Measurements from ENCODE around the gene GNL2. TPM values are rescaled to one million over a fixed set of nuclear protein-coding genes. Genes with fewer than 3 reads are reported as not detected.

The GNL2 gene
- total and polyA plus RNA-seq, 9 of the 15 experiments (the other 6 are each of a cell fraction or from before 2014, with no cell fraction given), result 156 to 371 (median 263) TPM

DNA sequence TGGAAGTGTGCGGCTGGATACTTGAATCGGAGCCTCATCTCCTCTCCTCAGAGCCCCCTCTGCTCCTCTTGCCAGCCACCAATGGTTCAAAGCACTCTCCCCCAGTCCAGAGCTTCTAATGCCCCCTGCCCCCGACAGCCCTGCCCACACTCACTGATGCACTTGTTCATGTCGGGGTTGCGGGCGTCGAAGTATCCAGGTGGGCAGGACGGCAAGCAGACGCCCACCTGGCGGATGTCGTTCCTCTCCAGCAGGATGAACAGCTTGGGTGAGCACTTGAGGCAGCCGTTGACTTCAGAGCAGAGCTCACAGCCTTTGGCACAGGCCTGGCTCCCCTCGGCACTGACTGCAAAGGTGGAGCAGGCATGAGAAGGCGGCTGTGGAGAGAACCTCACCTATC, 20.6 kb upstream of the GNL2 start (continued):
- TF ChIP-seq CTBP1 (IDR thresholded peaks at IDR 0.05; ENCODE audit: borderline replicate concordance) (no peak), BRF1 (IDR thresholded peaks at IDR 0.05; ENCODE audit: borderline replicate concordance, extremely low read depth, insufficient read length) (no peak), SIN3B (IDR thresholded peaks at IDR 0.05; ENCODE audit: low read depth) (no peak)
- TF ChIP-seq, protein P1, sequence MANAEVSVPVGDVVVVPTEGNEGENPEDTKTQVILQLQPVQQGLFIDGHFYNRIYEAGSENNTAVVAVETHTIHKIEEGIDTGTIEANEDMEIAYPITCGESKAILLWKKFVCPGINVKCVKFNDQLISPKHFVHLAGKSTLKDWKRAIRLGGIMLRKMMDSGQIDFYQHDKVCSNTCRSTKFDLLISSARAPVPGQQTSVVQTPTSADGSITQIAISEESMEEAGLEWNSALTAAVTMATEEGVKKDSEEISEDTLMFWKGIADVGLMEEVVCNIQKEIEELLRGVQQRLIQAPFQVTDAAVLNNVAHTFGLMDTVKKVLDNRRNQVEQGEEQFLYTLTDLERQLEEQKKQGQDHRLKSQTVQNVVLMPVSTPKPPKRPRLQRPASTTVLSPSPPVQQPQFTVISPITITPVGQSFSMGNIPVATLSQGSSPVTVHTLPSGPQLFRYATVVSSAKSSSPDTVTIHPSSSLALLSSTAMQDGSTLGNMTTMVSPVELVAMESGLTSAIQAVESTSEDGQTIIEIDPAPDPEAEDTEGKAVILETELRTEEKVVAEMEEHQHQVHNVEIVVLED (CRISPR knock-in tag; IDR thresholded peaks at IDR 0.05), result no peak

DNA sequence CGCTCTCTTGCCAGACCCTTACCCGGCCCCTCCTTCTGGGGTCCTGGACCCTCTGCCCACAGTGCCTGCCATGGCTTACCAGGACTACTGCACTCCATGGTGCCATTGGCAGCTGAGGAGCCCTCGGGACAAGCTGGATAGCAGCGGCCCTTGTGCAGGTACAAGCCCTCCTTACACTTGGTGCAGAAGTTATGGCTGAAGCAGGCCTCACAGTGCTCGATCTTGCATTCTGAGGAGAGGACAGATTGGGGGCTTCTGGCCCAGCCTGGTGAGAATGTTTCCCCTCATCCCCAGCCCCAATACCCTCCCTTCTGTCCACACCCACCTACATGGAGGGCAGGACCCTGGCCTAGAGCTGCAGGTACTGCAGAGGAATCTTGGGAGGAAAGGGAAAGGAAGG, 18.4 kb upstream of the GNL2 start:
- ATAC-seq, result no peak
- DNase-seq (ENCODE audit: extremely low read depth in 1 of 4, low spot score in 3 of 4), result no peak
- in situ Hi-C loops (cut with MboI), result no loop called here
- H3K4me3 ChIP-seq, result no peak overlapping the region
- H3K4me2 ChIP-seq (ENCODE audit: insufficient read depth, low read length), result no peak overlapping the region
- H3K4me1 ChIP-seq (replicated peaks in 1 of 2; ENCODE audit: control insufficient read depth in 2 of 2, insufficient read depth in 2 of 2, low read length in 2 of 2), result no peaks in the 10 kb centered on the region
- no peaks in the 10 kb centered on the region for H3K9me3 ChIP-seq (replicated peaks; ENCODE audit: control insufficient read depth, insufficient read depth, low read depth, low read length)
- no peak overlapping the region for H2AFZ ChIP-seq (ENCODE audit: low read depth, low read length)
- H3K36me3 ChIP-seq (ENCODE audit: control insufficient read depth, insufficient read depth, low read length), result no peaks in the 10 kb centered on the region
- no peaks in the 10 kb centered on the region for H3K79me2 ChIP-seq (ENCODE audit: control insufficient read depth, insufficient read depth, low read length)
- peaks cover 68 to 71% of the 10 kb centered on the region in 2 experiments for H3K27me3 ChIP-seq (ENCODE audit: control insufficient read depth in 2 of 2, insufficient read depth in 2 of 2, low read length in 2 of 2)
- H4K20me1 ChIP-seq (replicated peaks; ENCODE audit: control insufficient read depth, insufficient read depth, low read length), result peaks cover 5% of the 10 kb centered on the region
- BruUV-seq (replicated peaks), result no TSS peak
- FAIRE-seq, result no peak
- CTCF ChIA-PET (ENCODE audit: low intra/inter-chr PET ratio), result no interaction called here
- no peak overlapping the region for H3K9ac ChIP-seq (ENCODE audit: insufficient read depth in 1 of 2, low read depth in 2 of 2, low read length in 2 of 2)
- intact Hi-C loops (cut with micrococcal nuclease), result no loop called here
- no peaks in the 10 kb centered on the region for H3K9me1 ChIP-seq (ENCODE audit: control insufficient read depth, insufficient read depth, low read length)
- H3K27ac ChIP-seq (ENCODE audit: extremely low read depth, low read depth, low read length), result no peak overlapping the region
- POLR2A ChIA-PET, result interaction anchor here (1.4 kb wide), 1 partner anchor 12 kb away, joined by 3 read pairs; no protein-coding TSS in a partner anchor
- 2% methylated on average over 5 of the region's 5 CpGs for WGBS (ENCODE audit: insufficient coverage, low coverage, missing lambda C conversion rate)
- TF ChIP-seq RFX1 (IDR thresholded peaks at IDR 0.05) (no peak), CCAR2 (IDR thresholded peaks at IDR 0.05; ENCODE audit: low read depth, low read length) (no peak), POLR3A (IDR thresholded peaks at IDR 0.05; ENCODE audit: borderline replicate concordance, extremely low read depth, insufficient read depth, insufficient read length) (no peak), CBX1 (IDR thresholded peaks at IDR 0.05; ENCODE audit: low read depth) (no peak), SNRNP70 (optimal IDR thresholded peaks at IDR 0.05; ENCODE audit: low read depth, low read length) (no peak), TCF3 (CRISPR knock-in tag; IDR thresholded peaks at IDR 0.05) (no peak), ARID1B (IDR thresholded peaks at IDR 0.05) (no peak), SIN3B (IDR thresholded peaks at IDR 0.05; ENCODE audit: low read depth) (no peak)
- TF ChIP-seq, protein P2, sequence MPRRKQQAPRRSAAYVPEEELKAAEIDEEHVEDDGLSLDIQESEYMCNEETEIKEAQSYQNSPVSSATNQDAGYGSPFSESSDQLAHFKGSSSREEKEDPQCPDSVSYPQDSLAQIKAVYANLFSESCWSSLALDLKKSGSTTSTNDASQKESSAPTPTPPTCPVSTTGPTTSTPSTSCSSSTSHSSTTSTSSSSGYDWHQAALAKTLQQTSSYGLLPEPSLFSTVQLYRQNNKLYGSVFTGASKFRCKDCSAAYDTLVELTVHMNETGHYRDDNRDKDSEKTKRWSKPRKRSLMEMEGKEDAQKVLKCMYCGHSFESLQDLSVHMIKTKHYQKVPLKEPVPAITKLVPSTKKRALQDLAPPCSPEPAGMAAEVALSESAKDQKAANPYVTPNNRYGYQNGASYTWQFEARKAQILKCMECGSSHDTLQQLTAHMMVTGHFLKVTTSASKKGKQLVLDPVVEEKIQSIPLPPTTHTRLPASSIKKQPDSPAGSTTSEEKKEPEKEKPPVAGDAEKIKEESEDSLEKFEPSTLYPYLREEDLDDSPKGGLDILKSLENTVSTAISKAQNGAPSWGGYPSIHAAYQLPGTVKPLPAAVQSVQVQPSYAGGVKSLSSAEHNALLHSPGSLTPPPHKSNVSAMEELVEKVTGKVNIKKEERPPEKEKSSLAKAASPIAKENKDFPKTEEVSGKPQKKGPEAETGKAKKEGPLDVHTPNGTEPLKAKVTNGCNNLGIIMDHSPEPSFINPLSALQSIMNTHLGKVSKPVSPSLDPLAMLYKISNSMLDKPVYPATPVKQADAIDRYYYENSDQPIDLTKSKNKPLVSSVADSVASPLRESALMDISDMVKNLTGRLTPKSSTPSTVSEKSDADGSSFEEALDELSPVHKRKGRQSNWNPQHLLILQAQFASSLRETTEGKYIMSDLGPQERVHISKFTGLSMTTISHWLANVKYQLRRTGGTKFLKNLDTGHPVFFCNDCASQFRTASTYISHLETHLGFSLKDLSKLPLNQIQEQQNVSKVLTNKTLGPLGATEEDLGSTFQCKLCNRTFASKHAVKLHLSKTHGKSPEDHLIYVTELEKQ (CRISPR knock-in tag; IDR thresholded peaks at IDR 0.05), result no peak
- TF ChIP-seq, protein P3, sequence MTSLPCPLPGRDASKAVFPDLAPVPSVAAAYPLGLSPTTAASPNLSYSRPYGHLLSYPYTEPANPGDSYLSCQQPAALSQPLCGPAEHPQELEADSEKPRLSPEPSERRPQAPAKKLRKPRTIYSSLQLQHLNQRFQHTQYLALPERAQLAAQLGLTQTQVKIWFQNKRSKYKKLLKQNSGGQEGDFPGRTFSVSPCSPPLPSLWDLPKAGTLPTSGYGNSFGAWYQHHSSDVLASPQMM (CRISPR knock-in tag; IDR thresholded peaks at IDR 0.05), result no peak
